HG03565 (cell line): Measurements from ENCODE around the gene CYP46A1.

Experiments used
- ATAC-seq: cut with Tn5 transposase; IDR thresholded peaks from one replicate; pipeline ENCODE4 v1.9.1; 2021; ENCODE audit warnings: mild to moderate bottlenecking, moderate library complexity; ENCODE audit not compliant: unreplicated experiment

The CYP46A1 gene

DNA sequence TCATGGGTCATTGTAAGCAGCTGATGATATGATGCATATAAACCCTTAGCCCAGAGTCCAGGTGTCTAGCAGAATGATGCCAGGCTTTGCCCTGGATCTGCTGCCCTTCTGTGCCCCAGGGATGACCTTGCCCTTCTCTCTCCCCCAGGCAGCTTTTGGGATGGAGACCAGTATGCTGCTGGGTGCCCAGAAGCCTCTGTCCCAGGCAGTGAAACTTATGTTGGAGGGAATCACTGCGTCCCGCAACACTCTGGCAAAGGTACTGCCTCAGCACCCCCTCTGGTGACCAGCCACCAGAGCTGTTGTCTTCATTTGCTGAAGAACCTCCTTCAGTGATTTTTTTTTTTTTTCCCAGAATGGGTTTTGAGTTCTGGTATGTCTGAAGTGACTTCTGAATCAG lies 23.3 kb downstream of the CYP46A1 start:
- ATAC-seq: no peak

DNA sequence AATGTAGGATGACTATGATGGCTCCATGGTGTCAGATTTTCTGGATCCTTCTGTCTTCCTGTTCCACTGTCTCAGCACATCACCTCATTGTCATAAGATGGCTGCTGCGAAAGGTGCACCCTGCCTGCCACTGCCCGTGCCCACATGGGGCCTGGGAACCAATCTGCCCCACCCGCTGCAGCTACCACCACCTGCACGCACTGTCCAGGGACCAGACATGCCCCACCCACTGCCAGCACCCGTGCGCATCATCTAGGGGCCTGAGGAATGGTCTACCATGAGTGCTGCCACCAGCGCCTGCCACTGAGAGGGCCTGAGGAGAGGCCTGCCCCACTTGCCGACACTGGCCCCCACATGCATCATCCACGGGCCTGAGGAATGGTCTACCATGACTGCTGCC lies 23.8 kb downstream of the CYP46A1 start:
- no peak for ATAC-seq

DNA sequence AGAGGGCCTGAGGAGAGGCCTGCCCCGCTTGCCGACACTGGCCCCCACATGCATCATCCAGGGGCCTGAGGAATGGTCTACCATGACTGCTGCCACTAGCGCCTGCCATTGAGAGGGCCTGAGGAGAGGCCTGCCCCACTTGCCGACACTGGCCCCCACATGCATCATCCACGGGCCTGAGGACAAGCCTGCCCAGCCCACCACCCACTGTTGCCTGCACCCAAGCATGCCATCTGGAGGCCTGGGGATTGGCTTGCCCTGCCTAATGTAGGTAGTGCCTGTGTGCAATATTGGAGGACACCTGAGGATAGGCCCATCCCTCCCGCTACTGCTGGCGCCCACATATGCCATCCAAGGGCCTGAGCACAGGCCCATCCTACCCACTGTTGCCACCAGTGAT lies 24.4 kb downstream of the CYP46A1 start:
- no peak for ATAC-seq

DNA sequence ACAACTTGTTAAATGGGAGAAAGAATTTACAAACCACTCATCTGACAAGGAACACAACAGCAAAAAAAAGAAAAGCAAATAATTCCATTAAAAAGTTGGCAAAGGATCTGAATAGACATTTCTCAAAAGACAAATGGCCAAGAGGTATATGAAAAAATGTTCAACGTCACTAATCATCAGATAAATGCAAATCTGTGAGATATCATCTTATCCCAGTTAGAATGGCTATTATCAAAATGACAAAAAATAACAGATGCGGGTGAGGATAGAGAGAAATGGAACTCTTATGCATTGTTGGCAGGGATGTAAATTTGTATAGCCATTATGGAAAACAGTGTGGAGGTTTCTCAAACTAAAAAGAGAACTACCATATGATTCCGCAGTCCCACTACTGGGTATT lies 29.9 kb downstream of the CYP46A1 start:
- no peak for ATAC-seq

DNA sequence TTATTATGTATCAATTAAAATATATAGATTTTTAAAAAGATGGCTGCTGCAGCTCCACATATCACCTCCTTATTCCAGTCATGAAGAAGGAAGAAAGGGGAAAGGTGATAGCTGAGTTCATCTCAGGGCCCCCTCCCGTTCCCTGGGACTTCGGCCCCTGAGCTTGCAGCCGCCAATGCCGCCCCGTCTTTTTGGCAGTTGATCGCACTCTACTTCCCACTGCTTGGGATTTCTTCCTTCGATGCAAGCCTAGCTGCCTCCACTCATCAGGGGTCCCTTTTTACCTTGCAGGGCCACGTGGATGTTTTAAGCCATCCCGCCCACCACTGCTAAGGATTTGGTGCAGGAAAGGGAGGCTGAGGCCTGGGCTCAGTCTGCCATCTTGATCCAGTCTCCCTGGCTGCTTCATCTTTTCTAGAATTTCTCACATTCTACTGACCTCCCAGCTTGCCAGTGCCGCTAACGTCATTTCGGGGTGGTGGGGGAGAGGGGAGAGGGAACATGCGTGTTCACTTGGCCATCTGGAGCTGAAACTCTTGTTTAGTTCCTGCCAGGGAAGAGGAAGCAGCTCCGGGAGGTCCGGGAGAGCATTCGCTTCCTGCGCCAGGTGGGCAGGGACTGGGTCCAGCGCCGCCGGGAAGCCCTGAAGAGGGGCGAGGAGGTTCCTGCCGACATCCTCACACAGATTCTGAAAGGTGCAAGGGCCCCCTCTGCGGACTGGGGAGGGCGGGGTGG lies 31.3 kb downstream of the CYP46A1 start:
- no peak for ATAC-seq

DNA sequence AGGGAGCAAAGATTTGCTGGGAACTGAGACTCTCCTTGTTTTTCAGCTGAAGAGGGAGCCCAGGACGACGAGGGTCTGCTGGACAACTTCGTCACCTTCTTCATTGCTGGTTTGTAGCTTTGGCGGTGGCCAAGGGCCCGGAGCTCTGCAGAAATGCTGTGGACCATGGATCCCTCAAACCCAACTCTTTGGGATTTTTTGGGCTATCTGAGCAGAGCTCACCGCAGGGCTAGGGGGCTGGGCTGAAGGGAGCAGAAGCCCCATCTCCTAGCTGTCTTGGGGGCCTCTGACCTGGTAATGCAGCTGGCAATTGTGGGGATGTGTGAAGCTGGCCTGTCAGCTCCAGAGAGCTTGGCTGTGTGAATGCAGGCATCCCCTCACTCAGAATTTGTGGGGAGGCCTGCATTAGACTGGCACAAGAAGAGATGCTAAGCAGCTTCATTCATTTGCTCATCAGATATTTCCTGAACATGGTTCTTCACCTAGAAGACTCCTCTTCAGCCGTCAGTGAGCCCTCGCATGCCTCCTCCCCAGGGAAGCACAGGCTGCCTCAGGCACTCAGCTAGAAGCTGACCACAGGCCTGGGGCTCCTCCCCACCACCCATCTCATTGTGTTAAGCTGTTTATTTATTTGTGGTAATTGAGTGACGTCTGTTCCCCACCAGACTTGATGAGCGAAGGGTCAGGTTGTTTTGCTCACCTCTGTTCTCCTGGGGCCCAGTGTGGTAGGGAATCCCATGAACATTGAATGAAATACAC lies 32.2 kb downstream of the CYP46A1 start:
- no peak for ATAC-seq

DNA sequence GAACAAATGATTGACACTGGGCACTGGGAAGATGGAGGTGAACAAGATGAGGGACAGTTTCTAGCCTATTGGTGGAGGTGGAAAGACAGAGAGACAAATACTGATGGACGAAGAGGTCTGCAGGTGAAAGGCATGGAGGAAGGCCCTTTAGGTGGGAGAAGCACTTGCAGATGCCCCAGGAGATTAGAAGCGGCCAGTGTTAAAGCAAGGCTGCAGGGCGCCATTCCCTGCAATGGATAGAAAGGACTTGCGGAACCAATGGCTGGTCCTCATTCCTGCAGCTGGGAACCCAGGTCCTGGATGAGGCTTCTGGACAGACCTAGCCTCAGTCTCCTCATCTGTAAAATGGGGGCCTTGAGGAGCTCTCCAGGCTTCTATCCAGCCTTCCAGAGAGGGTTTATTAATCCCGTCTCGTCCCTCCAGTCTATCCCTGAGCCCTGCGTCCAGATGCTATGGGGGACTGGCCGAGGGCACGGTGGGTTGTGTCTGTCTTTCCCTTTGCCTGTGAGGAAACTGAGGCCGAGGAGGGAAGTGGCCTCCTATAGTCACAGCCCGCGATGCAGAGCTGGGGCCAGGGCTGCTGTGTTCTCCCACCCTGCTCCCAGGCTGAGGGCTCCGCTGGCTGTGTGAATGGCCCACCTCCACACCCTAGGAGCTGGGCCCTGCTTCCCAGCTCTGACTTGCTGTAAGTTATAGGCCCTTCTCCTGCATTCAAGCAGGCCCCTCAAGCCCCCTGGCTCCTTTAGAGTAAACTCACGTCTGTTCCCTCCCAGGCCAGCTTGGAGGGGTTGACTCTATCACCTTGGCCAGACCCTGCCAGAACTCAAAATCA lies 33.0 kb downstream of the CYP46A1 start:
- ATAC-seq: no peak

DNA sequence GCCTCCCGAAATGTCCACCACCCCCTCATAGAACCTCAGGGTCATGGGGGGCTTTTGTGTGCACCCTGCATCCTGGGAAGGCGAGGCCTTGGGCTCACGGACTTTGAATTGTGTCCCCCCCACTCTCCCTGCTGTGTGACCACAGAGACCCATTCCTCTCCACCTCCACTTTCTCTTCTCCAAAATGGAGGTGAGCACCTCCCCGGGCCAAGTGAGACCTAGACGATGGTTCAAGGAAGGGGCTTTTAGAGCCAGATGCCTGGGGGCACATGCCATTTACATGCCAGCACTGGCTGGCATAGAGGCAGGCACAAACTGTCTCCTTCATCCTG lies 33.5 kb downstream of the CYP46A1 start:
- ATAC-seq: no peak

DNA sequence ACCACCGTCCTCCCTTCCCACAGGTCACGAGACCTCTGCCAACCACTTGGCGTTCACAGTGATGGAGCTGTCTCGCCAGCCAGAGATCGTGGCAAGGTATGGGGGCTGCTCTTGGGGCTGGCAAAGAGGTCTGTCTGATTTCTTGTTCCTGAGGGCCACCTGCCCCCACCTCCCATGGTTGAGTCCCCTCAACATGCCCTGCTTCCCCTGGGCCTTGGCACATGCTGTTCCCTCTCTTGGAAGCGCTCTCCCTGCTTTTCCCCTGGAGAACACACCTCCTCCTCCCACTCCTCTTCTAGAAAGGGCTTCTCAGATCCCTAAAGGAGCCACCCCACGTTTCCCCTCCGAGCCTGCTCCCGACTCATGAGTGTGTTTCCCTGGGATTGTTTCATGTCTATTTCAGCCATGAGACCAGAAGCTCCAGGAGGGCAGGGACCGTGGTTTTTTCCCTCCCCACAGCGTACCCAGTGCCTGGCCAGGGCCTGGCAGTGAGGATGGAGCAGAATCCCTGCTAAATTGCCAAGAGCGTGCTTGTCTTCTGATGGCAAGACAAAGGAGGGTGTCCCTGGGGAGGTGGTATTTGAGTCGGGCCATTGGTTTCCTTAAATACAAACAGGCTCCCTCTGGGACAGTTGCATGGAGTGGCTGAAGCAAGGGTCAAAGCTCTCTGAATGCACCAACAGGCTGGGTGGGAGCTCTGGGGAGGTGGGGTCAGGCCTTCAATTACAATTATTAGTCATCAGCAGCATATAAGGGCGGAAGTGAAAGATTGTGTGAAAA lies 34.1 kb downstream of the CYP46A1 start:
- ATAC-seq: peak; percentile 54

DNA sequence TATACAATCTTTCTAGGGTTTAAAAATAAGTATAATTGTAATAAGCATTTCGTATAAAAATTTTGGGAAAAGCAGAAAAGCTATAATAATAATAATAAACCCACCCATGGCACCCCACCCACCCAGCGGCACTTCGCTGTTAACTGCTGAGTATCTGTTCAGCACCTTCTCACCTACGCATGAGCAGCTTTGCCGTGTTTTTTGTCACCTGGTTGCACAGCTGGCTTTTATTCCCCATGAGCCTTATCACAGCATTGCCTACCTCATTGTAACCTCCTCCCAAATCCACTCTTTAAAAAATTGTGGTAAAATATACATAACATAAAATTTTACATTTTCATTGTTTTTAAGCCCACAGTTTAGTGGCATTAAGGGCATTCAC lies 34.7 kb downstream of the CYP46A1 start:
- ATAC-seq: peak; percentile 53

DNA sequence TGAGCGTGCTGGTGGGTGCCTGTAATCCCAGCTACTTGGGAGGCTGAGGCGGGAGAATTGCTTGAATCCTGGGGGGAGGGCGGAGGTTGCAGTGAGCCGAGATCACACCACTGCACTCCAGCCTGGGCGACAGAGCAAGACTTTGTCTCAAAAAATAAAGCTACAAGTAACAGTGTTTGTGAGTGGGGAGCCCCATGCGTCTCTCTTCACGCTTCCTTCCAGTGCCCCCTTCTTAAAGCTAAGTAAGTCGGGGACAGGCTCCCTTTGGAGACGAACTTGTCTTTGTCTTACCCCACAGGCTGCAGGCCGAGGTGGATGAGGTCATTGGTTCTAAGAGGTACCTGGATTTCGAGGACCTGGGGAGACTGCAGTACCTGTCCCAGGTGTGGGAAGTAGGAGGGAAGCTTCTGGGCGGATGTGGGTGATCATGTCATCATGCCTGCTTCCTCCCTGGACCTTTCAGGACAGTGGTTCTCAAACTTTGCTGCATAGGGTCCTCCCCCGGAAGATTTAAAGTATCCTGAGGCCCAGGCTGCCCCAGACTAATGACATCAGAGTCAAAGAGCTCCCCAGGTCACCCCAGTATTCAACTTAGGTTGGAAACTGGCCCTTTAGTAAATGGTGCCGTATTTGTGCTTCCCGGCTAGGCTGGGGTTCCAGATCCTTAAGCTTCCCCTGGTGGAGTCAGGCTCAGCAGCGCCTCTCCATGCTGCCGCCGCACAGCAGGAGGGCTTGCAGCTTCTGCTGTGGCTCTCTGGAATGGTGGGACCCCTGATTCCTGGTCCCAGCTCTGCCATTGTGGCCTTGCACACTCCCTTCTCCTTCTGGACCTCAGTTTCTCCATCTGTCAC lies 37.1 kb downstream of the CYP46A1 start:
- ATAC-seq: no peak

DNA sequence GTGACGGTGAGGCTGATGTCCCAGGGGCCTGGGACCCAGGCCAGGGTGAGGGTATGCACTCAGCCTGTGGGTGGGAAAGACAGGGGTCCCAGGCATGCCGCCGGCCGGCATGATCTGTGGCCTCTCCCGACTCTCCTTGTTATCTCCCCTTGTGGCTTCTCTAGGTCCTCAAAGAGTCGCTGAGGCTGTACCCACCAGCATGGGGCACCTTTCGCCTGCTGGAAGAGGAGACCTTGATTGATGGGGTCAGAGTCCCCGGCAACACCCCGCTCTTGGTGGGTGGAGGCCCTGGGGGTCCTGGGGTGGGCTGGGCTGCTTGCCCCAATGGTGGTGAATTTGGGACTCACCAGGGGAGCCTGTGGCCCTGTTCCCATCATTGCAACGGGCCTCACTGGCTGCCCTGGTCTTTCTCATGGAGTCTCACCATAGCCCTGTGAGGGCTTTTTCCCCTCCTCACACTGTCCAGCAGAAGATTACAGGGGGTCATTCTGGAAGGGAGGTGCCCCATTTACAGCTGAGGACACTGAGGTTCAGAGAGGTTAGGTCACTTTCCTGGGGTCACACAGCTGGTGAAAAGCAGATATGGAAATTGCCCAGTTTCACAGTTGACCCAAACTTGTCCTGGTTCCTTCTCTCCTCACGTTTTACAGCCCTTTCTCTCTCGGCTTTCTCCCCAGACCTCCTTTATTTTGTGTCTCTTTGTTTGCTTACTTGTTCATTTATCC lies 37.9 kb downstream of the CYP46A1 start:
- ATAC-seq: no peak

DNA sequence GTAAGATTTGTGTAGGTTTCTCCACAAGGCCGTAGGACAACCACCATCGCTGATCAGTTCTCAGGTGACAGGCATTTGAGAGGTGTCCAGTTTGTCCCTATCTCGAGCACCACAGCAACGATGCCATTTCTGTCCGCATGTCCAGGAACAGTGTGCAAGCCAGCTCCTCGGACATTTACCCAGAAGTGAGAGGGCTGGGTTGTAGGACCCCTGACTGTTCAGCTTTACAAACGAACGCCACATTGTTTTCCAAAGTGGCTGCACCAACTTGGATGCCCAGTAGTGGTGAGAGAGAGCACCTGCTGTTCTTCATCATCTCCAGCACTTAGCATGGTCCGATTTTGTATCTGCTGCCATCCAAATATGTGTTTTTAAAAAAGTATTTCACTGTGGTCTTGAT lies 38.6 kb downstream of the CYP46A1 start:
- no peak for ATAC-seq

DNA sequence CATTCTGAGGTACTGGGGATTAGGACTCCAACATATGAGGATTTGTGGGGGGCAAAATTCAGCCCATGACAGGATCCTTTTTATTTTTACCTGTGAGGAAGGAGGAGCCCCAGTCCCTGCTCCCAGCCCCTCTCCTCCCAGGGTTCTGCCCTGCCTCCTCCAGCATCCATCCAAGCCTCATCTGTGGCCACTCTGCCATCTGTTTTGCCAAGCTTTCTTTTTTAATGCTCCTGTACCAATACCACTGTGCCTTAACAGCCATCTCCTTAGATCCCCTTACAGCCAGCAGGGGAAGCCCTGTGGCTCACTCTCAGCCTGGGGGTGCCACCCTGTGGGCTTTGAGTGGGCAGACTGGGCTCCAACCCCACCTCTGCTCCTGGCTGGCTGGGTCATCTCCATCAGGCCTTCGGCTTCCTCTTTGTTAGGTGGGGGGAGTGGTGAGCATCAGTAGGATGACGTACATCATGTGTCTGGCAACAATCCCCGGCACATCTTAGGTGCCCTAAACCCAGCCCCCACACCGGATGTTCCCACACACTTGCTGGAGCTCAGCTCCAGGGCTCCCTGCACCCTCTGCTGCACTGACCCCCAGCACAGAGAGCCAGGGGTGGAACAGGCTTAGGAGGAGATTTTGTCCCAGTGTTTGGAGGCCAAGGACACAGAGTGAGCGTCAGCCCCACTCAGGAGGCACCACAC lies 40.2 kb downstream of the CYP46A1 start:
- ATAC-seq: no peak

DNA sequence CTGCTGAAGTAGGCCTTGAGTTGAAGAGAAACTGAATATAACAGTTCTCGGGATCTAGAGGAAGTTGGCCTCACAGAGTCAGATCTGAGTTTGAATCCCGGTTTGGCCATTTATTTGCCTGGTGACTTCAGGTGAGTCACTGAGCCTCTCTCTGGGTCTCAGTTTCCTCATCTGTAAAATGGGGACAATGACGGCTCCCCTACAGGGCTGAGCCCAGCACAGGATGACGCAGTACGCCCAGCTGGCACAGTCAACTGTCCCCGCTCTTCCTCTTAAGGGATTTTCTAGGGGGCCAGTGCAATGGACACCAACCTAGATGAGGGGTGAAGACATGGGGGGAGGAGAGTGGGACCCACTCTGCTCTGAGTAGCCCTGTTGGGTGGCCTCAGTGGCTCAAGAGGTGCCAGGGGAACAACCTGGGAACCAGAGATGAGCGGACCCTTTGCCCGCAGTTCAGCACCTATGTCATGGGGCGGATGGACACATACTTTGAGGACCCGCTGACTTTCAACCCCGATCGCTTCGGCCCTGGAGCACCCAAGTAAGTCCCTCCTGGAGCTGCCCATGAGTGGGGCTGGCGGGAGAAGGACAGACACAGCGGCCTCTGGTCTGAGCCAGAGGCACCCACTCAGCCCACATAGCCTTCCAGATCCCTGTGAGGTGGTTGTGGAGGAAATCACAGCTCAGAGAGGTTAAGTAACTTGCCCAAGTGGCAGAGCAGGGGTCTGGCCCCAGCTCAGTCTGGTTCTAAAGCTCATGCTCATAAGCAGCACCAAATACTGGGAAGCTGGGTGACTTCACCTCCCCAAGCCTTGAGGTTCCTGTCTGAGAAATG lies 41.1 kb downstream of the CYP46A1 start:
- no peak for ATAC-seq

DNA sequence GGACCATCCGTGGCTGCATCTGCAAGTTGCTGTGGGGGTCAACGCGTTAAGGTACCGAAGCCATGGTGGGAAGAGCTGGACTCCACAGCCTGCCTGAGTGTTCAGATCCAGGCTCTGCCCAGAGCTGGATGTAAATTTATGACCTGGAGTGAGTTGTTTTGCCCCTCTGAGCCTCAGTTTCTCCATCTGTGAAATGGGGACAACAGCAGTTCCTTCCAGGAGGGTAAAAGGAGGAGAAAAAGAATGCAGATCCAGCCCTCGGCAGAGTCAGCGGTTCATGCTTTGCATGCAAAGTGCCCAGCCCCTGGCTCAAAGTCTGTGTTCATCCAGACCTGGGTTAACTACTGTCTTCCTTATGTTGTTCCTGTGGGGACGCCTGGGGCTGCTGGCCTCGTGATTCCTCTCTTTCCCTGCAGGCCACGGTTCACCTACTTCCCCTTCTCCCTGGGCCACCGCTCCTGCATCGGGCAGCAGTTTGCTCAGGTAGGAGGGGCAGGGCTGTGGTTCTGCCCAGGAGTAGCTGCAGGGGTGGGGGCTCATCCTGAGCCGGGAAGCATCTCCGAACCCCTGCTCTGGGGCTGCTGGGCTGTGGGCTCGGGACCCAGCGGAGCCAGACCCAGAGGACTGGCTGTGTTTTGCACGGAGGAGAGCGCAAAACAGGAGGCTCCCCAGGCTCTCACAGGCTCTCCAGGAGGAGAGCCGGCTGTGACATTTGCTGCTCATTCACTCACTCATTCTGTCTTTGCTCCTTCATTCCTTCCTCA lies 41.9 kb downstream of the CYP46A1 start:
- no peak for ATAC-seq

DNA sequence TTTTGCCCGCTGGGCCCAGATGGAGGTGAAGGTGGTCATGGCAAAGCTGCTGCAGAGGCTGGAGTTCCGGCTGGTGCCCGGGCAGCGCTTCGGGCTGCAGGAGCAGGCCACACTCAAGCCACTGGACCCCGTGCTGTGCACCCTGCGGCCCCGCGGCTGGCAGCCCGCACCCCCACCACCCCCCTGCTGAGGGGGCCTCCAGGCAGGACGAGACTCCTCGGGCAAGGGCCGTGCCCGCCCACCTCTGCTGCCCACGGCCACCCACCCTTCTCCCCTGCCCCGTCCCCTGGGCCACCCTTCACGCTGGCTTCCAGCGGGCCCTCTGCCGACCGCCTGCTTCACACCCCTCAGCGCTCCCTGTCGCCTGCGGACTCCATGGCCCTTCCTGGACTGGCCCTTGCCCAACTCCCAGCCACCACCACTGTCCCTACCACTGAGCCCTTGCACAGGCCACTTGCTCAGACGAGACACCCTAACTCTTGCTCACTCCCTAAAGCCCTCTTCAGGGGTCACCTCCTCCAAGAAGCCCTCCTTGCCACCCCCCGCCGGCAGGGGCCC lies 42.5 kb downstream of the CYP46A1 start:
- no peak for ATAC-seq
